OCI-LY1 (cell line): ENCODE results near the gene LTBP1.

Experiments
- CTCF ChIP-seq: fragments of 200-600 bp; sonication (generic), shearing (Covaris generic); IDR thresholded peaks from 2 replicates; pipeline ENCODE4 v1.5.1; 2017; ENCODE audit warnings: mild to moderate bottlenecking, antibody characterized with exemption, low read length, moderate library complexity, mixed read lengths
- EZH2 ChIP-seq: fragments of 200-600 bp; sonication (generic), shearing (Covaris generic); IDR thresholded peaks from 2 replicates; pipeline ENCODE4 v1.8.0; 2017; ENCODE audit warnings: borderline replicate concordance, mixed run types, mild to moderate bottlenecking, antibody characterized with exemption, low read length, moderate library complexity, mixed read lengths

DNA sequence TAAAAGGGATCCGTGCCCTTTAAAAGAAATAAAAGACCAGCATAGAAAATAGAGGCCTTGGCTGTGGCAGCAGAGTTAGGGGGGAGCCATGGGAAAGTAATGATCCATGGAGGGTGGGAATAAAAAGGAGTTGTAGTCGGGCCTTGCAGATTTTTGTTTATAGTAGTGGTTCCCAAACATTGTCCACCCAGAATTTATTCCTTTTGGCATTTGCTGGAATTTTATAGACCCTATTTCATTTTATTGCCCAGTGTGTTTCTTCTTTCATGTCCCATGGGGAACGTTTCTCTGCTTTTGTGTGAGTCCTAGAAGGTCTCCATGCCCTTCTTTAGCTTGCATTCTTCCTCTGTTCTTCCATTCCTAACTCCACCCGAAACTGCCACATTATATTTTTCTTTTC is 222.2 kb downstream of the LTBP1 start:
- TF ChIP-seq CTCF, result no peak
- TF ChIP-seq EZH2, result no peak
